D721Med (cell line): ENCODE results near the gene RPGRIP1.
A peak's percentile ranks its signal among the peaks of the same experiment; 100 is the strongest.

ENCODE experiments used
- DNase-seq: peaks from one replicate; pipeline ENCODE4 v3.0.0; 2011; ENCODE audit warnings: low spot score; ENCODE audit not compliant: insufficient read length
- FAIRE-seq: peaks from 2 replicates; lab custom pipeline; 2011; peaks lifted over from hg19 to GRCh38; lab: Jason Lieb, UNC
- CTCF ChIP-seq: IDR thresholded peaks from 2 replicates; pipeline ENCODE4 v1.5.1; 2012; ENCODE audit warnings: mild to moderate bottlenecking, control low read depth; ENCODE audit not compliant: insufficient read depth; ENCODE audit errors: missing control alignments

RPGRIP1 gene

DNA sequence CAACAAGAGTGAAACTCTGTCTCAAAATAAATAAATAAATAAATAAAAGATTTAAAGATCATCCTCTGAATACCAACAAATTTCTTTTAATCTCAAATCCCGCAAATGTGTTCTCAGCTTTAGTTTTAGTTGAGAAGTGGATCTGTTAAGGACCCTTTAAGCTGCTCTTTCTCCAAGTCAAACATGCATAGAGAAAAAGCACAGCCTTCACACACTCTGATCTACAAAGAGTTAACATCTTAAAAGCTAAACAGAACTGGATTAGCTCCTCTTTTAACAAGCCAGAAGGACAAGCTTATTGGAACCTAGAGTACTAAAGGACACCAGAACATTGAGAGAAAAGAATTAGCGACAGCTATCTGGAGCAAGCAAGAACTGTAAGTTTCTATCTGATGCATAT is at the start of gene RPGRIP1:
RPGRIP1 (plus strand) TSS at position 301 of the 400 bp plus-strand sequence. CDS start 7,894 bp downstream, outside the sequence.
- no peak for TF ChIP-seq CTCF
- DNase-seq (no peak), FAIRE-seq (peak; percentile 81)

- TF ChIP-seq CTCF = no peak
- FAIRE-seq (no peak), DNase-seq (no peak)
Measured at GRCh38 chr14:21231020-21231652, 48.7 kb upstream of the RPGRIP1 start.

GRCh38 chr14:21233457-21234076 is 46.3 kb upstream of the RPGRIP1 start:
- TF ChIP-seq CTCF = peak; percentile 46
- FAIRE-seq (no peak), DNase-seq (no peak)

GRCh38 chr14:21234112-21234511 is 45.8 kb upstream of the RPGRIP1 start:
- TF ChIP-seq CTCF = no peak
- DNase-seq (no peak), FAIRE-seq (no peak)

- DNase-seq (no peak), FAIRE-seq (no peak)
- TF ChIP-seq CTCF = no peak
Measured at GRCh38 chr14:21236948-21237797, 42.7 kb upstream of the RPGRIP1 start.

GRCh38 chr14:21238823-21239518 is 40.9 kb upstream of the RPGRIP1 start:
- no peak for TF ChIP-seq CTCF
- FAIRE-seq = no peak

More at GRCh38 chr14:21238823-21239518, 40.9 kb upstream of the RPGRIP1 start:
- DNase-seq = no peak
